Activated CD8-positive, alpha-beta memory T cell treated with anti-CD3 and anti-CD28 coated beads for 1 hour (primary cell): ENCODE data around the gene FGFBP3.
A peak's percentile ranks its signal among the peaks of the same experiment; 100 is the strongest.

Source experiments
- DNase-seq, 2 donors: peaks; one replicate each; pipeline ENCODE4 v3.0.0-alpha.2; 2020; ENCODE audit warnings: low read depth in 1 of 2; ENCODE audit errors: extremely low read depth in 1 of 2

The FGFBP3 gene, protein sequence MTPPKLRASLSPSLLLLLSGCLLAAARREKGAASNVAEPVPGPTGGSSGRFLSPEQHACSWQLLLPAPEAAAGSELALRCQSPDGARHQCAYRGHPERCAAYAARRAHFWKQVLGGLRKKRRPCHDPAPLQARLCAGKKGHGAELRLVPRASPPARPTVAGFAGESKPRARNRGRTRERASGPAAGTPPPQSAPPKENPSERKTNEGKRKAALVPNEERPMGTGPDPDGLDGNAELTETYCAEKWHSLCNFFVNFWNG

DNA sequence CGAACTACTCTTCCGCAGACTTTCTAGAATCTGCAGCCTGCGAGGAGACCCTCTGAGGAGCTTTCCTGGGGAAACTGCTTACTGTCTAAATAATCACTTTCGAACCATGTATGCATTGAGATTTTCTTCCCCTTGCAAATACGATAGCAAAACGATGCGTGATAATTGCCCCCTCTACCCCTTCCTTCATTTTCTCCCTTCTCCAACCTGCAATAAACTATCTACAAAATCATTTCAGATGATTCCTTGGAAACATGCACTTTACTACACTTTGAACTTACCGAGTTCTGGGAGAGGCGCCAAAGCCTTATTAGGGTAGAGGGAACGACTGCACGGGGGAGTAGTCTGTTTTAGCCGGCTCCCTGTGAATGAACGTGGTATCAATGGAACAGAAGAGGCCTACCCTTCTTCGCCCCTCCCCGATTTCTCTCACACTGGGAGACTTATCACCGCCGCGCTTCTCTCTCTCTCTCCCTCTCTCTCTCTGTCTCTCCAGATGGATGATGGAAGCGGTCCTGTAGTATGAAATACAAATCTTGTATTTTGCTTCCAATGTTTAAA lies at the start of gene FGFBP3:
Gene FGFBP3 (minus strand): TSS at position 370 of the 561 bp plus-strand sequence. CDS start 517 bp downstream, outside the sequence.
- no peak for DNase-seq

DNA sequence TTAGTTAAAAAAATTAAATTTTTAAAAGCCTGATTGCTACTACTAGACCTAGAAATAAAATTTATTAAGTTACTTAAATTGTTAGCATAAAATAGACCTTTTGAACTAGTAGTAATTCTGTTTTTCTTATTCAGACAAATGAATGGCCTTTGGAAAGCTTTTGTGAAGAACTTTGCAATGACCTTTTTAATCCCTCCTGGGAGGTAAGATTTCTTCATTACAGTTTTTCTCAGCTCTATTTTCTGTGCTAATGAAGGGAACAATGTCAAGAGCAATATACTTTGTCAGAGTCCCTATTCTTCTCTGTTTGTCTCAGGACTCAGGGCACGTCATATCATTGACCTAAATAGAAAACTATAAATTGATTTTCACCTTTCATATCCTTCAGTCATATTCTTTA lies 47.8 kb upstream of the FGFBP3 start:
- DNase-seq = no peak

DNA sequence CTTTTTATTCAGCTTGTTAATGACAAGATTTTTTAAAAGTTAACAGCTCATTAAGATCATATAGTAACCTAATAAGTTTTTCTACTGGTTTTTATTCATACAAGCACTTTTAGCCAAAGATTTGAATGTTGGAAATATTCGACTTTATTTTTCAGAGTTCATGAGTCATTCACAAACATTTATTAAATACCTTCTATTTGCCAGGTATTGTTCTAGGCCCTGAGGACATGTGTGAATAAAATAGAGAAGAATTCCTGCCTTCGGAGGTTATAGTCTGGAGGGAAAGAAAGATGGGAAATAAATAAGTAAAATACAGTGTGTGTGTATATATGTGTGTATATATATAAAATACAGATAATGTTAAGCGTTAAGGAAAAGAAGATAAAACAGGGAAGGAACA lies 45.8 kb upstream of the FGFBP3 start:
- DNase-seq = no peak

DNA sequence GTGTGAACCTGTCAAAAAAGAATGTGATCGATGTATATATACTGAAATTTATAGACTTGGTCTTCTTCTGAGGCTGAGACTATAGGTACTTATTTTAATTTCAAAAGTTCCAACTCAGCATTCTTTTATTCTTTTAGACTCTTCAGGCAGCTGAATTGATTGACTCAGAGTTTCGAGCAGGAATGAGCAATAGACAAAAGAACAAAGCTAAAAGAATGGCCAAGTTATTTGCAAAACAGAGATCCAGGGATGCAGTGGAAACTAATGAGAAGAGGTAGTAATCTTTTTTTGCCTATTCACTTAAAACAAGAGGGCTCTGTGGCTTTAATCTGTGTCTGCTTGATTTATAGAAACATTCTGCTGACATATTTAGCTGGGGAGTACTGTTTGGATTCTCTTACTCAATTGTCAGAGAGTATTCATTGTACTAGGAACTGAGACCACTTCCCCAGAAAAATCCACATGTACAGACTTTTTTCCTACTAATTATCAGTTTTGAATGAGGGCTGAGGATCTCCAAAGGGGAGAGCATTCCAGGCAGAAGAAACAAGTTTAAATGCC lies 44.4 kb upstream of the FGFBP3 start:
- no peak for DNase-seq

DNA sequence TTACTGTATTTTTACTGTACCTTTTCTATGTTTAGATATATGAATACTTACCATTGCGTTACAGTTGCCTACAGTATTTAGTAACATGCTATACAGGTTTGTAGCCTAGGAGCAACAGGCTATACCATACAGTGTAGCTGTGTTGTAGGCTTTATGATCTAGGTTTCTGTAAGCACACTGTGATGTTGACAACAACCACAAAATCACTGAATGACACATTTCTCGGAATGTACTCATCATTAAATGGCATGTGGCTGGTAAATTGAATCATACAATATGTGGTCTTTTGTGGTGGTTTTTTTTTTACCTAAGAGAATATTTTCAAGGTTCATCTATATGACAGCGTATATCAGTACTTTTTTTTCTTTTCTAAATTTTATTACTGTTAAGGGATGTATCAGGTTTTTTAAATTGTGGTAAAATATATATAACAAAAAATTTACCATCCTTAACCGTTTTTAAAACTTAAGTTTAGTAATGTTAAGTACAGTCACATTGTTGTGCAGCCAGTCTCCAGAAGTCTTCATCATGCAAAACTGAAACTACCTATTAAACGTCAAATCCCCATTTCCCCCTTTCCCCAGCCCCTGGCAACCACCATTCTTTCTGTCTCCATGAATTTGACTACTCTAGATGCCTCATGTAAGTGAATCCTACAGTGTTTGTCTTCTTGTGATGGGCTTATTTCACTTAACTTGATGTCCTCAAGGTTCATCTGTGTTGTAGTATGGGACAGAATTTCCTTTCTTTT lies 35.8 kb upstream of the FGFBP3 start:
- no peak for DNase-seq

DNA sequence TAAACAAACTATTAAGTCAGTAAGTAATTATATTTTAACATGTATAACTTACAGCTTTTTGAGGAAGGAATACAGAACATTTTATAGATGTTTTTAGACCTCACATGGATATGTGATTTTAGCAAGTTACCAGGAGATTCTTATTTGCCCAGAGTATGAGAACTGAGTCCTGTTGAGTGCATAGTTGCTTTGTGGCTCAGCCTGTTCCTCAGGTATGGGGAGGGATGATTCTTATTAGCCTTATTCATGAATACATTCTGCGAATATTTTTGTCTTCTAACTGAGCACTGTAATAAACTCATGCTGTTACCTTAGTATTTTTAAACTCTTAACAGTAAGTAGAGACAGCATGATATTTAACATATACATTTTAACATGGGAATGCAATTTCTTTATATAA lies 32.1 kb upstream of the FGFBP3 start:
- DNase-seq = no peak

DNA sequence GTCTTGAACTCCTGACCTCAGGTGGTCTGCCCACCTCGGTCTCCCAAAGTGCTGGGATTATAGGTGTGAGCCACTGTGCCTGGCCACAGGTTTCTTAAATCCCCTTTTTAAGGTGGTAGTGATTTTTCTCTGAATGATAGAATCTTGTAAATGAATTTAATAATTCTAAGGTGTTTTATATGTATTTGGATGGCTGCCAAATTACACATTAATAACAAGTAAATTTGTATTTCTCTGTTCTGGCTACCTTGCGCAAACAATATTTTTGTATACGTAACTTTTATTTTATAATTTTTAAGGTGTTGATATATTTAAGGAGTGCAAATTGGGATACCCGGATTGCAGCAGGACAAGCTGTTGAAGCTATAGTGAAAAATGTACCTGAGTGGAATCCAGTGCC lies 30.4 kb upstream of the FGFBP3 start:
- no peak for DNase-seq

DNA sequence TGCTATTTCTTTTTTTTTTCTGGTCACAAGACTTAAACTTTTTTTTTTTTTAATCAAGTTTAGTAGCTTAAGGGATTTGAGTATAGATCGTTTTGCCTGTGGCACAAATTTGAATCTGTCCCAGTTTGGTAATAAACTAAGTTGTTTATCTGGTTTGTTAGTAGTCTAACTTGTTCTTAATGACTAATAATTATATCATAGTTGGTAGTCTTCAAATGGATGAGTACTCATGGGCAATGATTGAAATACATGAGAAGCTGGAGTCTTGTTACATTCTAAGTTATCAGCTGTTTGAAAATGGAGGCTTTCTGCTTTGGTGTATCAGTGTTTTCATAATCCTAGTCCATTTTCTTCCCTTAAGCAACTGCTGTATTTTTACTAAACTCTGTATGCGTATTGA lies 26.6 kb upstream of the FGFBP3 start:
- no peak for DNase-seq

DNA sequence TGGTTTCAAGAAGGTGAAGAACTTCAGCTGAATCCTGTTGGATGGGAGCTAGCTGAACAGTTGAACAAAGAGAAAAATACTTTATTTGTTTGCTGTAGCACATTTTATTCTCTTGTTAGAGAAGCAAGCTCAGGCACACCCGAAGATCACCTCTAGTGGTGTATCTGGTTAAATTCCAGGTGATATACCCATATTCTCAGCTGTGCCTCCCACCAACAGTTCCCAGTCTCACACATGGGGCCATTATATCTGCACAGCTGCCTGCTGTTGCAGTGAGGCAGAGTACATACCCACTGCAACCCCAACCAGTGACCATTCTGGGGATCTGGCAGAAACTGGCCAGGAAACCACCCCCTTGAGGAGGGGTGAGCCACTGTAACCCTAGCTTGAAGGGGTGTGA lies 23.5 kb upstream of the FGFBP3 start:
- no peak for DNase-seq

DNA sequence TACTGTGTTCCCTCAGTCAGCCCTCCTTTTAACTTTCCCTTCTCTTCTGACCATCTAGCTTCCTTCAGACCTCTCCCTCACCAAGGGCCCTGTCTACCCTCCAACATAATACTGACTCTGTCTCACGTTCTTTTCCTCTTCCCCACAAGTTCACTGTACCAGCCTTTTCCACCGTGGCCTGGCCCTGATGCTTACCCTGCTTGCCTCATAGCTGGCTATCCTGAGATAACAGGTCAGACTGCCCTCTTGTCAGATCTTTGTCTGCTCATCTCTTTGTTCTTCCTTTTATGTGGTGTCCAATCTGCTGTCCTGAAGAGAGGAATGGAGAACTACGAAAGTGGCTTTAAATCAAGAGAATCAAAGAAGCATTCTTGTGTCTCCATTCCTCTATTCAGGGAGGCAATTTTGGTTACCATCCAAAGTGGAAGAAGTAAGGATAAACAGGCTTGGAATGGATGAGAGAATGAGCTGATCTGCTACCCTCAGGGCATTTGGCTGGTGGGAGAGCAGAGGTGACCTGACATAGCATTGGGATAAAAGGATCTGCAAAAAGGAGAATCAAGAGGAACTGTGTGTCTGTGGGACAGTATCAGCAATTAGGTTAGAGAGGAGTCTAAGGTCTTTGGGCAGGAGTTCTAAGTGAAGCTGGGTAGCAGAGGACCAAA lies 22.4 kb upstream of the FGFBP3 start:
- no peak for DNase-seq

DNA sequence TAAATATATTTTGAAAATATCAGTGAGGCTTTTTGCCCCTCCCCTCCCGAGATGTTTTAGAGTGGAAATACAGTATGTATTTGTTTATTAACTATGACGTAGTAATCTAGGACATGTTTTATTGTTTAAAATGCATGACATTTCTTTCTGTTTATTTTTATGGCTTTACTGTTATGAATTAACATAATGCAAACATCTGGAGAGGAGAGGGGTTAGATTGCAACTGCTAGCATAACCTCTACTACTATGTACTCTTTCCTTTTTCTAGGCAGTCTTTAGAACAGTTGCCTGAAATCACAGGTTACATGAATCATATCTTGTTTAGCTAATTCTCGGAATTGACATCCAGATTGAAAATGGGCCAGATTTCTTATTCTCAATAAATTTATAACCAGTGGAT lies 21.7 kb upstream of the FGFBP3 start:
- no peak for DNase-seq

DNA sequence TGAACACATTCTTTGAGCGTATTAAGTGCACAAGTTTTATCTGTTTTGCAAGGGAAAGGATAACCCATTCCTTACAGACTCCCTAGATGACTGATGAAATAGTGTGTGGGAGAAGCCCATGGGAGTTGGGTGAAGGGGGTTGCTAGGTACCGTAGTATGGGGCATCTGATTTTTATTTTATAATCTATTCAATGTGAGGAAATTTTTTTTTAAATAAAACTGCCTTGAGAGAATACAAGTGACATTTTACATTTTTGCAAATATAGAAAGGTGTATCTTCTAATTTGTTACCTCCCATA lies 15.7 kb upstream of the FGFBP3 start:
- no peak for DNase-seq

DNA sequence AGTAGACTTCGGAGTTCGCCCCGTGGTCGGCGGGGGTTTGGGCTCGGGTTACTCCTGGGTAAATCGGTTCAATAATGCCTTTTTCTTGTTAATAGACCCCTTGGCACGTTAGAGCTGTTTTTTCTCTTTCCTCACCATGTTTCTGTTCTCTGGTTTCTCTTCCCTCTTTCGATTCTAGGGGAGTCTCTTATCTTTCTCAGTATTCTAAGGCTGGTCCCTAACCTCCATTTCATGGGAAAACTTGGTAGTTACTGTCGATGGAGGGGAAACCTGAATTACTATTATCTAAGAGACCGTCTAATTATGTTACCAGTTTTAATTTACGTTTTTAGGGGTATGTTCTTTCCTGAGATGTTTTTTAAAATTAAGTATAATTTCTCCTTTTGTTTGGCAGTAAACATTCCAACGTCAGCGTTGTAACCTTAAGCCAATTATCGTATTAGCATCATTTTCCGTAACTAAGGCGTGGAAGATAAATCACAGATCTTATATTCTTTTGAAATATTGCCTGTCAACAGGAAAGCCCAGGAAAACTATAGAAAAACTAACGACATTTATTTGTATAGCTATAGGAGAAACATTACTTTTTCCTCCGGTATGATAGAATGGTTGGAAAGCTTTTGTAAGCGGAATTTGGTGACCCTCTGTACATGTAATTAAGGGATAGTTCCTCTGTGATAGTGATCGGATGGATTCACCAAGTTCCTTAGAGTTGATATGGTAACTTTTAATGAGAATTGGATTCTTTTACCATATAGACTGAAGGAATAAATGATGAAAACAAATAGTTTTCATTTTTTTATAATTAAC lies 15.1 kb upstream of the FGFBP3 start:
- DNase-seq = no peak

DNA sequence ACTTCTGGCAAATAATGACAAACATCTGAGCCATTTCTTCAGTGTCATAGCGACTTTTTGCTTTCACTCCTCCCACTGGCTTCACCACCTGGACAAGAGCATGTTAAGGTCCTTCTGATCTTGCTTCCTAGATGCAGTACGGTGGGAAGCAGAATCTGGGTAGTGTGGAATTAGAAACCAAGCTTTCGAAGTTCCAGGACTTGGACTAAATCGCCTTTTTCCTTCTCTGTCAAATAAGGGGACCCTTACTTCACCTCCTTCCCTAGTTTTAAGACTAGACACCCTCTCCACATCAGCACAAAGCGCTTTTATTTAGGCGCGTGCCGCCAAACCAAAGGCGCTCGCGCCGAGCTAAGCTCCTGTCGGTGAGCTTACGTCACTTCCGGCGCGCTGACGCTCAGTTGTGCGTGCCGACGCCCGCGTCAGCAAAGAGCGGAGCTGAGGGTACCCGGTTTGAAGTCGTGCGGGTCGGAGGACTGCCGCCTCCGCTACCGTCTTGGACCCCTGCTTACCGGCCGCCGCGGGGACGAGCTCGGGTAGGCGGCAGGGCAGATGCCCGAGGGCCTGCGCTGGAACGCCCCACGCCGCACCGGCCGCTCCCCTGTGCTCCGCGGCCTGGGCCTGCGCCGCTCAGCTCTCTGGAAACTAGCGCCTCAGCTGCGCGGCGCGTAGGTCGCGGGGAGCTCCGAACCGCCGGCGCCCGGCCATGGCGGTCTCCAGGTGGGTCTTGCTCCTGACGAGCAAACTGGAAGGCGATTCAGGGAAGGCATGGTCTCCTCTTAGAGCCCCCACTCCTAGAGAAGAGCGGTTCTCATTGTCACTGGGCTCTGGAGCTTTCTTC lies 14.3 kb upstream of the FGFBP3 start, which contains the start of gene BTAF1:
Gene BTAF1 (plus strand): TSS at position 400 of the 841 bp plus-strand sequence. CDS start 307 bp downstream, at position 707.
- peak; percentile 81 to 85 for DNase-seq

DNA sequence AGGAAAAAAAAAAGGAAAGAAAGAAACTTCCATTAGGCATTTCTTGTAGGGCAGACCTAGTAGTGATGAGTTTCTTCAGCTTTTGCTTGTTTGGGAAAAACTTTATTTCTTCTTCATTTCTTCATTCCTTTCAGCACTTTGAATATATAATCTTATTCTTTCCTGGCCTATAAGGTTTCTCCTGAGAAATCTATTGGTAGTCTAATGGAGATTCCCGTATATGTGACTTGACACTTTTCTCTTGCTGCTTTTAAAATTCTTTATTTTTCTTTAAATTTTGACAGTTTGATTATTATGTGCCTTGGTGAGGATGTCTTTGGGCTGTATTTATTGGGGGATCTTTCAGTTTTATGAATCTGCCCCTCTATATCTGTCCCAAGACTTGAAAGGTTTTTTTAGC lies 10.4 kb upstream of the FGFBP3 start:
- DNase-seq = no peak

DNA sequence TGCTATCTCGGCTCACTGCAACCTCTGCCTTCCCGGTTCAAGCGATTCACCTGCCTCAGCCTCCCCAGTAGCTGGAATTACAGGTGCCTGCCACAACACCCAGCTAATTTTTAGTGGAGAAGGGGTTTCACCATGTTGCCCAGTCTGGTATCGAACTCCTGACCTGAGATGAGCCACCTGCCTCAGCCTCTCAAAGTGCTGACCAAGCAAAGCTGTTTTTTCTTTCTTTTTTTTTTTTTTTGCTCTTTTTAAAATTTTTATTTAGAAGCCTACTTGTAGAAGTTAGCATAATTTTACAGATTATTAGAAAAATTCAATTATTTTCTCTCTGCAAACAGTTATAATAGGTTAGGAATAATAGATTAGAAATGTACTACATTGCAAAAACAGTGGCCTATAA lies 1.2 kb upstream of the FGFBP3 start:
- DNase-seq = no peak

DNA sequence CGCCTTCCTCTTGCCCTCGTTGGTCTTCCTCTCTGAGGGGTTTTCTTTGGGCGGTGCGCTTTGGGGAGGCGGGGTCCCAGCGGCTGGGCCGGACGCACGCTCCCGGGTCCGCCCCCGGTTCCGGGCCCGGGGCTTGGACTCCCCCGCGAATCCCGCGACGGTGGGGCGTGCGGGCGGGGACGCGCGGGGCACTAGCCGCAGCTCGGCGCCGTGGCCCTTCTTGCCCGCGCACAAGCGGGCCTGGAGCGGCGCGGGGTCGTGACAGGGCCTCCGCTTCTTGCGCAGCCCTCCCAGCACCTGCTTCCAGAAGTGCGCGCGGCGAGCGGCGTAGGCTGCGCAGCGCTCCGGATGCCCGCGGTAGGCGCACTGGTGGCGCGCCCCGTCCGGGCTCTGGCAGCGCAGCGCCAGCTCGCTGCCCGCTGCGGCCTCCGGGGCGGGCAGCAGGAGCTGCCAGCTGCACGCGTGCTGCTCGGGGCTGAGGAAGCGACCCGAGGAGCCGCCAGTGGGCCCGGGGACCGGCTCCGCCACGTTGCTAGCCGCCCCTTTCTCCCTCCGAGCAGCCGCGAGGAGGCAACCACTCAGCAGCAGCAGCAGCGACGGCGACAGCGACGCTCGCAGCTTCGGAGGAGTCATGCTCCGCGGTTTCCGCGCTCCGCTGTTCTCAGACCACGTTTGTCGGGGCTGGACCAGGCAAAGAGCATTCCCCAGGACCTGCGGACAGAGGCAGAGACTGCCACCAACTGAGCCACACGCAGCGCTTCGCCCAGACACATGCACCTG lies 759 bp downstream of the FGFBP3 start:
- peak; percentile 34 to 48 for DNase-seq

DNA sequence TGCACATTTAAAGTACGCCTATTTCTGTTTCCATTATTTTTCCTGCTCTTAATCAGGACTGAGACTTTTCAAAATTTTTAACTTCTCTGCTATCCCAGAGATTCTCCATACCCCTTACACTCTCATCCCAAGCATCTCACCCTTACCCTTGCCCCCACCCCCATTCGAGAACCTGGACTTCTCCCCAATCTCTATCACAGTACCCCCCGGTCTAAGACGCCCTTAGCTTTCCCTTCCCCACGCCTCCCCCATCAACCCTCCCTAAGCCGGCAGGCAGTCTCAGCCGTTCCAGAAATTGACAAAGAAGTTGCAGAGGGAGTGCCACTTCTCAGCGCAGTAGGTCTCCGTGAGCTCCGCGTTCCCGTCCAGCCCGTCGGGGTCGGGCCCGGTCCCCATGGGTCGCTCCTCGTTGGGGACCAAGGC lies 1.4 kb downstream of the FGFBP3 start:
- DNase-seq = no peak

DNA sequence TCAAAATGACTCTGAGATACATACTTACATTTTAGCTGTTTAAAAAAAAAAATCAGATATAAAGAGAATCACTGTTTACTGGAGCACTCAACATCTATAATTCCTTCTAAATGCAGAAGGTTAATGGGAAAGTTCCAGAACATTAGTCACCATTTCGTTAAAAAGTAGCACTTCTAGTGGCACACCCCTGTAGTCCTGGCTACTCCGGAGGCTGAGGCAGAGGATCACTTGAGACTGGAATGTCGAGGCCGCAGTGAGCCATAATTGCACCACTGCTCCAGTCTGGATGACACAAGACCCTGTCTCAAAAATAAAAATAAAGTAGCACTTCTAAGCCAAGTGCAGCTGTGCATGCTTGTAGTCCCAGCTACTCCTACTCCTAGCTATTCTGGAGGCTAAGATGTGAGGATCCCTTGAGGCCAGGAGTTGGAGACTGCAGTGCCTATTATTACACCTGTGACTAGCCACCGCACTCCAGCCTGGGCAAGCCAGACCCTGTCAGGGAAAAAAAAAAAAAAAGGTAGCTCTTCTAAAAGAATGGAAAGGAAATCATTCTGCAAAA lies 2.2 kb downstream of the FGFBP3 start:
- DNase-seq = no peak
